ENCODE measurements around the gene MSI2.

MSI2 gene

GRCh38 chr17:57631871-57632270 is 375.5 kb downstream of the MSI2 start:
- DNase-seq, result no peak

- DNase-seq, result no peak
Measured at GRCh38 chr17:57632294-57632693, 376.0 kb downstream of the MSI2 start.

- DNase-seq, result no peak
Measured at GRCh38 chr17:57633236-57633635, 376.9 kb downstream of the MSI2 start.

- DNase-seq, result no peak
Measured at GRCh38 chr17:57634713-57635465, 378.6 kb downstream of the MSI2 start.

- DNase-seq, result no peak
Measured at GRCh38 chr17:57636274-57636673, 380.0 kb downstream of the MSI2 start.

GRCh38 chr17:57636985-57637665 is 380.8 kb downstream of the MSI2 start:
- DNase-seq, result no peak

- DNase-seq, result no peak
Measured at GRCh38 chr17:57637666-57638010, 381.3 kb downstream of the MSI2 start.

- DNase-seq, result no peak
Measured at GRCh38 chr17:57638284-57638683, 382.0 kb downstream of the MSI2 start.

GRCh38 chr17:57639381-57639780 is 383.1 kb downstream of the MSI2 start:
- DNase-seq, result no peak

- no peak for DNase-seq
Measured at GRCh38 chr17:57640079-57640478, 383.8 kb downstream of the MSI2 start.

- DNase-seq, result no peak
Measured at GRCh38 chr17:57641761-57642160, 385.4 kb downstream of the MSI2 start.

GRCh38 chr17:57643062-57643461 is 386.7 kb downstream of the MSI2 start:
- no peak for DNase-seq

GRCh38 chr17:57644326-57644725 is 388.0 kb downstream of the MSI2 start:
- no peak for DNase-seq

- no peak for DNase-seq
Measured at GRCh38 chr17:57645950-57646665, 389.8 kb downstream of the MSI2 start.

- DNase-seq, result no peak
Measured at GRCh38 chr17:57648720-57649119, 392.4 kb downstream of the MSI2 start.

GRCh38 chr17:57649191-57649590 is 392.9 kb downstream of the MSI2 start:
- no peak for DNase-seq

- DNase-seq, result no peak
Measured at GRCh38 chr17:57649731-57650484, 393.6 kb downstream of the MSI2 start.

GRCh38 chr17:57650548-57650947 is 394.2 kb downstream of the MSI2 start:
- DNase-seq, result no peak

- DNase-seq, result no peak
Measured at GRCh38 chr17:57651451-57651850, 395.1 kb downstream of the MSI2 start.

GRCh38 chr17:57651996-57652395 is 395.7 kb downstream of the MSI2 start:
- no peak for DNase-seq

GRCh38 chr17:57652811-57653210 is 396.5 kb downstream of the MSI2 start:
- DNase-seq, result no peak

GRCh38 chr17:57653279-57653678 is 397.0 kb downstream of the MSI2 start:
- DNase-seq, result no peak

- DNase-seq, result no peak
Measured at GRCh38 chr17:57654040-57654775, 397.9 kb downstream of the MSI2 start.
